ENCODE results near the gene PDE3B. TPM values are rescaled to one million over a fixed set of nuclear protein-coding genes. Genes with fewer than 3 reads are reported as not detected.

Gene PDE3B
- total RNA-seq, 2 donors from 2014 or later = 21.5 to 23.6 TPM

- no peaks in the 10 kb centered on the region for H3K36me3 ChIP-seq
- no peak overlapping the region for H3K27ac ChIP-seq
- no peak for TF ChIP-seq CTCF (IDR thresholded peaks at IDR 0.05)
- H3K9me3 ChIP-seq = no peaks in the 10 kb centered on the region
- no peak overlapping the region for H3K9ac ChIP-seq (ENCODE audit: low read depth in 2 of 2, low read length in 2 of 2)
- H3K4me3 ChIP-seq = no peak overlapping the region
- no peaks in the 10 kb centered on the region for H3K27me3 ChIP-seq
- no peak for DNase-seq
- H3K4me1 ChIP-seq = no peaks in the 10 kb centered on the region
- intact Hi-C loops (cut with DNase I) = no loop called here
Observed at GRCh38 chr11:14812757-14813156, 169.2 kb downstream of the PDE3B start.

GRCh38 chr11:14813516-14813915 is 169.9 kb downstream of the PDE3B start:
- no peak for DNase-seq
- H3K27me3 ChIP-seq = no peaks in the 10 kb centered on the region
- intact Hi-C loops (cut with DNase I) = no loop called here
- no peak overlapping the region for H3K4me3 ChIP-seq
- no peaks in the 10 kb centered on the region for H3K36me3 ChIP-seq
- H3K4me1 ChIP-seq = no peaks in the 10 kb centered on the region
- TF ChIP-seq CTCF (IDR thresholded peaks at IDR 0.05) = no peak
- no peak overlapping the region for H3K27ac ChIP-seq
- H3K9ac ChIP-seq (ENCODE audit: low read depth in 2 of 2, low read length in 2 of 2) = no peak overlapping the region
- H3K9me3 ChIP-seq = no peaks in the 10 kb centered on the region

GRCh38 chr11:14818779-14819178 is 175.2 kb downstream of the PDE3B start:
- H3K9ac ChIP-seq (ENCODE audit: low read depth in 2 of 2, low read length in 2 of 2) = no peak overlapping the region
- no peaks in the 10 kb centered on the region for H3K9me3 ChIP-seq
- DNase-seq = no peak
- H3K4me1 ChIP-seq = no peaks in the 10 kb centered on the region
- no peak overlapping the region for H3K4me3 ChIP-seq
- TF ChIP-seq CTCF (IDR thresholded peaks at IDR 0.05) = no peak
- no peaks in the 10 kb centered on the region for H3K36me3 ChIP-seq
- intact Hi-C loops (cut with DNase I) = no loop called here
- no peak overlapping the region for H3K27ac ChIP-seq
- H3K27me3 ChIP-seq = no peaks in the 10 kb centered on the region

- no peak for TF ChIP-seq CTCF (IDR thresholded peaks at IDR 0.05)
Observed at GRCh38 chr11:14819596-14819995, 176.0 kb downstream of the PDE3B start.

GRCh38 chr11:14821031-14821430 is 177.4 kb downstream of the PDE3B start:
- H3K4me3 ChIP-seq = no peak overlapping the region
- no peak for TF ChIP-seq CTCF (IDR thresholded peaks at IDR 0.05)
- intact Hi-C loops (cut with DNase I) = no loop called here

More at GRCh38 chr11:14819596-14819995, 176.0 kb downstream of the PDE3B start:
- Histone ChIP-seq H3K27me3 (no peaks in the 10 kb centered on the region), H3K4me1 (no peaks in the 10 kb centered on the region), H3K27ac (no peak overlapping the region), H3K9me3 (no peaks in the 10 kb centered on the region), H3K36me3 (no peaks in the 10 kb centered on the region), H3K9ac (ENCODE audit: low read depth in 2 of 2, low read length in 2 of 2) (no peak overlapping the region), H3K4me3 (no peak overlapping the region)
- DNase-seq = no peak
- intact Hi-C loops (cut with DNase I) = no loop called here

GRCh38 chr11:14826600-14826999 is 183.0 kb downstream of the PDE3B start:
- no peak for TF ChIP-seq CTCF (IDR thresholded peaks at IDR 0.05)
- intact Hi-C loops (cut with DNase I) = no loop called here
- no peaks in the 10 kb centered on the region for H3K4me1 ChIP-seq
- no peaks in the 10 kb centered on the region for H3K36me3 ChIP-seq
- no peak overlapping the region for H3K4me3 ChIP-seq
- DNase-seq = no peak
- H3K27ac ChIP-seq = no peak overlapping the region
- H3K9ac ChIP-seq (ENCODE audit: low read depth in 2 of 2, low read length in 2 of 2) = no peak overlapping the region
- H3K9me3 ChIP-seq = no peaks in the 10 kb centered on the region
- no peaks in the 10 kb centered on the region for H3K27me3 ChIP-seq

More at GRCh38 chr11:14821031-14821430, 177.4 kb downstream of the PDE3B start:
- Histone ChIP-seq H3K4me1 (no peaks in the 10 kb centered on the region), H3K27me3 (no peaks in the 10 kb centered on the region), H3K9me3 (no peaks in the 10 kb centered on the region), H3K36me3 (no peaks in the 10 kb centered on the region), H3K27ac (no peak overlapping the region), H3K9ac (ENCODE audit: low read depth in 2 of 2, low read length in 2 of 2) (no peak overlapping the region)
- DNase-seq = no peak

Data from colonic mucosa (tissue), 4 donors.